SK-N-SH treated with all-trans-retinoic acid at 6 μM for 48 hours (cell line): ENCODE measurements around the gene TOM1.

Experiments used
- ATAC-seq: fragments of 200-7000 bp; cut with Tn5 transposase; 3 replicates; pipeline ENCODE4 v1.9.1; 2020; ENCODE audit warnings: mild to moderate bottlenecking, moderate library complexity
- ARNTL ChIP-seq: fragments of 450-650 bp; formaldehyde crosslinking; IDR thresholded peaks from 2 replicates; pipeline ENCODE4 v1.5.0; 2020; ENCODE audit warnings: low read depth, mild to moderate bottlenecking, moderate library complexity, borderline replicate concordance
- BACH2 ChIP-seq: fragments of 250-450 bp; sonication (Bioruptor Pico); IDR thresholded peaks from 2 replicates; pipeline ENCODE4 v1.9.0; 2021; ENCODE audit warnings: mild to moderate bottlenecking, borderline replicate concordance
- CREB5 ChIP-seq: fragments of 250-450 bp; sonication (Bioruptor Pico); IDR thresholded peaks from 2 replicates; pipeline ENCODE4 v1.5.1; 2020; ENCODE audit warnings: low read depth, mild to moderate bottlenecking, moderate library complexity
- CSDC2 ChIP-seq: fragments of 250-450 bp; sonication (Bioruptor Pico); IDR thresholded peaks from 2 replicates; pipeline ENCODE4 v1.5.0; 2020; ENCODE audit warnings: mild to moderate bottlenecking, moderate library complexity
- CSRNP3 ChIP-seq: fragments of 250-450 bp; sonication (Bioruptor Pico); IDR thresholded peaks from 2 replicates; pipeline ENCODE4 v1.5.1; 2021; ENCODE audit warnings: mild to moderate bottlenecking, moderate library complexity
- GLIS3 ChIP-seq: fragments of 250-450 bp; sonication (Bioruptor Pico); IDR thresholded peaks from 2 replicates; pipeline ENCODE4 v1.5.0; 2020; ENCODE audit warnings: mild to moderate bottlenecking, moderate library complexity
- ISL1 ChIP-seq: fragments of 250-450 bp; sonication (Bioruptor Pico); IDR thresholded peaks from 2 replicates; pipeline ENCODE4 v2.1.2; 2022; ENCODE audit warnings: mild to moderate bottlenecking, moderate library complexity
- OSR1 ChIP-seq: fragments of 250-450 bp; sonication (Bioruptor Pico); IDR thresholded peaks from 2 replicates; pipeline ENCODE4 v1.8.0; 2022; ENCODE audit warnings: moderate library complexity, mild to moderate bottlenecking, inconsistent platforms
- PATZ1 ChIP-seq: fragments of 250-450 bp; sonication (Bioruptor Pico); IDR thresholded peaks from 2 replicates; pipeline ENCODE4 v1.8.0; 2020; ENCODE audit warnings: mild to moderate bottlenecking, moderate library complexity, borderline replicate concordance
- POU6F1 ChIP-seq: fragments of 250-450 bp; sonication (Bioruptor Pico); IDR thresholded peaks from 2 replicates; pipeline ENCODE4 v1.8.0; 2021; ENCODE audit warnings: low read depth, mild to moderate bottlenecking, moderate library complexity, borderline replicate concordance
- PPARA ChIP-seq: fragments of 250-450 bp; sonication (Bioruptor Pico); IDR thresholded peaks from 2 replicates; pipeline ENCODE4 v1.5.0; 2020; ENCODE audit warnings: mild to moderate bottlenecking, borderline replicate concordance
- RARB ChIP-seq: fragments of 250-450 bp; sonication (Bioruptor Pico); IDR thresholded peaks from 2 replicates; pipeline ENCODE4 v1.8.0; 2021; ENCODE audit warnings: mild to moderate bottlenecking, moderate library complexity
- SNAI2 ChIP-seq: fragments of 250-450 bp; sonication (Bioruptor Pico); IDR thresholded peaks from 2 replicates; pipeline ENCODE4 v1.5.0; 2020; ENCODE audit warnings: mild to moderate bottlenecking, moderate library complexity
- TCF4 ChIP-seq: fragments of 250-450 bp; sonication (Bioruptor Pico); IDR thresholded peaks from 2 replicates; pipeline ENCODE4 v1.8.0; 2021; ENCODE audit warnings: mild to moderate bottlenecking, moderate library complexity, borderline replicate concordance
- TOX ChIP-seq: fragments of 250-450 bp; sonication (Bioruptor Pico); IDR thresholded peaks from 2 replicates; pipeline ENCODE4 v1.8.0; 2021; ENCODE audit warnings: mild to moderate bottlenecking, moderate library complexity, borderline replicate concordance
- TSHZ2 ChIP-seq: fragments of 250-450 bp; sonication (Bioruptor Pico); IDR thresholded peaks from 2 replicates; pipeline ENCODE4 v1.5.0; 2020; ENCODE audit warnings: mild to moderate bottlenecking, moderate library complexity
- ZC3H10 ChIP-seq: fragments of 250-450 bp; sonication (Bioruptor Pico); IDR thresholded peaks from 2 replicates; pipeline ENCODE4 v1.5.1; 2021; ENCODE audit warnings: mild to moderate bottlenecking, moderate library complexity
- ZFP3 ChIP-seq: fragments of 250-450 bp; sonication (Bioruptor Pico); IDR thresholded peaks from 2 replicates; pipeline ENCODE4 v1.5.0; 2020; ENCODE audit warnings: mild to moderate bottlenecking, moderate library complexity
- ZFP30 ChIP-seq: fragments of 450-650 bp; formaldehyde crosslinking; IDR thresholded peaks from 2 replicates; pipeline ENCODE4 v1.5.0; 2022; ENCODE audit warnings: mild to moderate bottlenecking, moderate library complexity
- ZNF70 ChIP-seq: fragments of 450-650 bp; formaldehyde crosslinking; IDR thresholded peaks from 2 replicates; pipeline ENCODE4 v1.5.0; 2020; ENCODE audit warnings: mild to moderate bottlenecking, moderate library complexity
- ZNF8 ChIP-seq: fragments of 450-650 bp; formaldehyde crosslinking; IDR thresholded peaks from 2 replicates; pipeline ENCODE4 v1.5.0; 2020; ENCODE audit warnings: mild to moderate bottlenecking, moderate library complexity

TOM1 gene

GRCh38 chr22:35368386-35368785 lies 68.7 kb downstream of the TOM1 start:
- no peak for ATAC-seq
- TF ChIP-seq CSRNP3 (CRISPR knock-in tag) (no peak), ZNF70 (no peak), SNAI2 (CRISPR knock-in tag) (no peak), ZFP30 (CRISPR knock-in tag) (no peak), PPARA (CRISPR knock-in tag) (no peak), CREB5 (CRISPR knock-in tag) (no peak), ZC3H10 (CRISPR knock-in tag) (no peak), BACH2 (no peak), TSHZ2 (no peak), ZNF8 (CRISPR knock-in tag) (no peak), ISL1 (no peak), ZFP3 (CRISPR knock-in tag) (no peak), OSR1 (CRISPR knock-in tag) (no peak)

- TF ChIP-seq ZFP3 (CRISPR knock-in tag) (no peak), ISL1 (no peak), ARNTL (no peak), PATZ1 (CRISPR knock-in tag) (no peak)
- ATAC-seq = no peak
These were observed 70.3 kb downstream of the TOM1 start for GRCh38 chr22:35369996-35370395.

GRCh38 chr22:35373781-35374180 lies 74.1 kb downstream of the TOM1 start:
- TF ChIP-seq ARNTL (no peak), ZNF70 (no peak), ZFP30 (CRISPR knock-in tag) (no peak), CSRNP3 (CRISPR knock-in tag) (no peak), CSDC2 (no peak), ZNF8 (CRISPR knock-in tag) (no peak)
- no peak for ATAC-seq

- ATAC-seq = no peak
- TF ChIP-seq ZNF70 (no peak), RARB (no peak), PATZ1 (CRISPR knock-in tag) (no peak), TCF4 (CRISPR knock-in tag) (no peak), ISL1 (no peak), GLIS3 (CRISPR knock-in tag) (no peak), OSR1 (CRISPR knock-in tag) (no peak), ZFP3 (CRISPR knock-in tag) (no peak), POU6F1 (CRISPR knock-in tag) (no peak), SNAI2 (CRISPR knock-in tag) (no peak), ZC3H10 (CRISPR knock-in tag) (no peak), BACH2 (no peak), TOX (no peak), CSDC2 (no peak), CREB5 (CRISPR knock-in tag) (no peak)
These were observed 75.3 kb downstream of the TOM1 start for GRCh38 chr22:35375031-35375430.
